Measurements from ENCODE around the gene ROCK2. TPM values are rescaled to one million over a fixed set of nuclear protein-coding genes. Genes with fewer than 3 reads are reported as not detected.

ROCK2 gene
- total and polyA plus RNA-seq, 2 donors (not counting 1 experiment from before 2014, with no cell fraction given) = 2.3 to 30.2 TPM

Small RNA genes within 50 kb of the gene (small RNA-seq; reads per million reads assigned to genes)
- not detected for gene RNU6-1081P (ENCODE audit: insufficient read length, low read depth, low replicate concordance)

Other genes starting within 250 kb of the ROCK2 start
- gene SLC66A3, start 189.2 kb downstream of the ROCK2 start, total RNA-seq = 17.4 and 23.7 TPM in 2 replicates
- 25.0 and 32.4 TPM in 2 replicates for gene SLC66A3, start 189.2 kb downstream of the ROCK2 start, polyA plus RNA-seq
- 10.0 and 10.1 TPM in 2 replicates for gene E2F6, start 121.5 kb upstream of the ROCK2 start, total RNA-seq
- 2.0 and 3.5 TPM in 2 replicates for gene E2F6, start 121.5 kb upstream of the ROCK2 start, polyA plus RNA-seq
- gene GREB1, start 189.4 kb upstream of the ROCK2 start, total RNA-seq = 0.34 and 0.39 TPM in 2 replicates
- gene GREB1, start 189.4 kb upstream of the ROCK2 start, polyA plus RNA-seq = 0.04 and 0.07 TPM in 2 replicates